ENCODE measurements around the gene PWWP2A. TPM values are rescaled to one million over a fixed set of nuclear protein-coding genes. Genes with fewer than 3 reads are reported as not detected.

Gene PWWP2A
- total RNA-seq, 4 donors from 2014 or later: 12.9 to 46.3 (median 28.1) TPM

DNA sequence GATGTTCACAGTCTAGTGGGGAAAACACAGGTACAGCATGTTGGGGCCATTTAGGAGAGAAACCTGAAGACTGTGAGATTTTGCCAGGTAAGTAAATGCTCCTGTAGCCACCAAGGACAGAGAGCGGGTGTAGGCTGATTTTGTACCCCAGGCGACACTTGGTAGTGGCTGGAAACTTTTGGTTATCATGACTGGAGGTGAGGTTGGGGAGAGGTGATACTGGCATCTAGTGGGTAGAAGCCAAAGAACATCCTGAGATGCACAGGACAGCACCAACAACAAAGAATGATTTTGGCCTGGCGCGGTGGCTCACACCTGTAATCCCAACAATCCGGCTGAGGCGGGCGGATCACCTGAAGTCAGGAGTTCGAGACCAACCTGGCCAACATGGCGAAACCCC, 38.8 kb upstream of the PWWP2A start:
- Histone ChIP-seq H3K4me3 (no peak overlapping the region), H3K36me3 (no peaks in the 10 kb centered on the region), H3K27me3 (no peaks in the 10 kb centered on the region), H3K9me3 (no peaks in the 10 kb centered on the region), H3K27ac (no peak overlapping the region), H3K4me1 (no peaks in the 10 kb centered on the region)
- intact Hi-C loops (cut with DNase I; ENCODE audit: low total_unique reads): no loop called here
- no peak for TF ChIP-seq POLR2A (IDR thresholded peaks at IDR 0.05)
- TF ChIP-seq, protein P1, sequence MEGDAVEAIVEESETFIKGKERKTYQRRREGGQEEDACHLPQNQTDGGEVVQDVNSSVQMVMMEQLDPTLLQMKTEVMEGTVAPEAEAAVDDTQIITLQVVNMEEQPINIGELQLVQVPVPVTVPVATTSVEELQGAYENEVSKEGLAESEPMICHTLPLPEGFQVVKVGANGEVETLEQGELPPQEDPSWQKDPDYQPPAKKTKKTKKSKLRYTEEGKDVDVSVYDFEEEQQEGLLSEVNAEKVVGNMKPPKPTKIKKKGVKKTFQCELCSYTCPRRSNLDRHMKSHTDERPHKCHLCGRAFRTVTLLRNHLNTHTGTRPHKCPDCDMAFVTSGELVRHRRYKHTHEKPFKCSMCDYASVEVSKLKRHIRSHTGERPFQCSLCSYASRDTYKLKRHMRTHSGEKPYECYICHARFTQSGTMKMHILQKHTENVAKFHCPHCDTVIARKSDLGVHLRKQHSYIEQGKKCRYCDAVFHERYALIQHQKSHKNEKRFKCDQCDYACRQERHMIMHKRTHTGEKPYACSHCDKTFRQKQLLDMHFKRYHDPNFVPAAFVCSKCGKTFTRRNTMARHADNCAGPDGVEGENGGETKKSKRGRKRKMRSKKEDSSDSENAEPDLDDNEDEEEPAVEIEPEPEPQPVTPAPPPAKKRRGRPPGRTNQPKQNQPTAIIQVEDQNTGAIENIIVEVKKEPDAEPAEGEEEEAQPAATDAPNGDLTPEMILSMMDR (IDR thresholded peaks at IDR 0.05): no peak
- DNase-seq: no peak

GRCh38 chr5:160155017-160155750, 35.9 kb upstream of the PWWP2A start:
- intact Hi-C loops (cut with DNase I; ENCODE audit: low total_unique reads): no loop called here
- Histone ChIP-seq H3K36me3 (no peaks in the 10 kb centered on the region), H3K27me3 (no peaks in the 10 kb centered on the region), H3K4me3 (no peak overlapping the region), H3K4me1 (no peaks in the 10 kb centered on the region), H3K9me3 (no peaks in the 10 kb centered on the region), H3K27ac (no peak overlapping the region)
- no peak for DNase-seq
- TF ChIP-seq, protein P1 (IDR thresholded peaks at IDR 0.05): no peak
- TF ChIP-seq POLR2A (IDR thresholded peaks at IDR 0.05): no peak

GRCh38 chr5:160152901-160153300, 33.7 kb upstream of the PWWP2A start:
- intact Hi-C loops (cut with DNase I; ENCODE audit: low total_unique reads): no loop called here
- H3K36me3 ChIP-seq: no peaks in the 10 kb centered on the region
- DNase-seq: no peak
- H3K4me3 ChIP-seq: no peak overlapping the region
- H3K9me3 ChIP-seq: no peaks in the 10 kb centered on the region
- H3K27ac ChIP-seq: no peak overlapping the region
- no peaks in the 10 kb centered on the region for H3K4me1 ChIP-seq
- no peaks in the 10 kb centered on the region for H3K27me3 ChIP-seq
- TF ChIP-seq, protein P1 (IDR thresholded peaks at IDR 0.05): no peak
- no peak for TF ChIP-seq POLR2A (IDR thresholded peaks at IDR 0.05)

- no peak for DNase-seq
- Histone ChIP-seq H3K36me3 (no peaks in the 10 kb centered on the region), H3K27ac (no peak overlapping the region), H3K9me3 (no peaks in the 10 kb centered on the region), H3K27me3 (no peaks in the 10 kb centered on the region), H3K4me1 (no peaks in the 10 kb centered on the region), H3K4me3 (no peak overlapping the region)
- intact Hi-C loops (cut with DNase I; ENCODE audit: low total_unique reads): no loop called here
- TF ChIP-seq, protein P1 (IDR thresholded peaks at IDR 0.05): no peak
- TF ChIP-seq POLR2A (IDR thresholded peaks at IDR 0.05): no peak
These were observed 33.0 kb upstream of the PWWP2A start for GRCh38 chr5:160152287-160152686.

GRCh38 chr5:160151017-160151416, 31.8 kb upstream of the PWWP2A start:
- TF ChIP-seq, protein P1 (IDR thresholded peaks at IDR 0.05): no peak
- no peak for TF ChIP-seq POLR2A (IDR thresholded peaks at IDR 0.05)
- intact Hi-C loops (cut with DNase I; ENCODE audit: low total_unique reads): no loop called here

More at GRCh38 chr5:160151017-160151416, 31.8 kb upstream of the PWWP2A start:
- no peak for DNase-seq
- Histone ChIP-seq H3K27ac (no peak overlapping the region), H3K4me3 (no peak overlapping the region), H3K4me1 (no peaks in the 10 kb centered on the region), H3K9me3 (no peaks in the 10 kb centered on the region), H3K27me3 (no peaks in the 10 kb centered on the region), H3K36me3 (no peaks in the 10 kb centered on the region)
